Transverse colon (tissue), 4 donors: ENCODE measurements around the gene WFDC13. TPM values are rescaled to one million over a fixed set of nuclear protein-coding genes. Genes with fewer than 3 reads are reported as not detected.
"Not testable (repeated sequence)": the region's sequence is repeated elsewhere in the genome, so short reads cannot be mapped to it uniquely, and the experiment has no call there.

ENCODE experiments used
- DNase-seq: peaks from one replicate; pipeline ENCODE4 v3.0.0-alpha.2; 2019
- H3K27ac ChIP-seq, 4 donors: fragments of 200-600 bp; sonication (generic); 2 replicates each; pipeline ENCODE4 v1.5.1; 2016 to 2018; ENCODE audit warnings: inconsistent platforms in 4 of 4
- H3K27me3 ChIP-seq: fragments of 200-600 bp; sonication (generic); 2 replicates; pipeline ENCODE4 v1.5.1; 2017; ENCODE audit warnings: inconsistent platforms
- H3K36me3 ChIP-seq, 4 donors: fragments of 200-600 bp; sonication (generic); 2 replicates each; pipeline ENCODE4 v1.5.1; 2017 to 2019; ENCODE audit warnings: inconsistent platforms in 4 of 4
- H3K4me1 ChIP-seq, 4 donors: fragments of 200-600 bp; sonication (generic); 2 replicates each; pipeline ENCODE4 v1.5.1; 2017 to 2020; ENCODE audit warnings: inconsistent platforms in 4 of 4
- H3K4me3 ChIP-seq, 4 donors: fragments of 200-600 bp; sonication (generic); 1 replicate in 1 of 4; 2 replicates in 3 of 4; pipeline versions ENCODE4 v1.5.1 to v1.6.1; 2017 to 2019; ENCODE audit warnings: inconsistent platforms in 4 of 4
- H3K9me3 ChIP-seq, 2 donors: fragments of 200-600 bp; sonication (generic); 2 replicates each; pipeline ENCODE4 v1.5.1; 2017 to 2019; ENCODE audit warnings: inconsistent platforms in 2 of 2
- EP300 ChIP-seq: sonication (generic); formaldehyde crosslinking; IDR thresholded peaks from one replicate; pipeline ENCODE4 v1.6.1; 2017; ENCODE audit warnings: antibody characterized with exemption, low read depth
- POLR2A ChIP-seq: fragments of 450-650 bp; IDR thresholded peaks from one replicate; pipeline ENCODE4 v1.6.1; 2016; ENCODE audit warnings: antibody characterized with exemption, mild to moderate bottlenecking, moderate library complexity
- POLR2AphosphoS5 ChIP-seq, 3 donors: sonication (generic); formaldehyde crosslinking; IDR thresholded peaks; one replicate each; pipeline ENCODE4 v1.6.1; 2016; ENCODE audit warnings: antibody characterized with exemption in 3 of 3
- WGBS, 2 donors: methylation state at CpG; one replicate each; pipeline ENCODE4 v1.1.5; 2018; ENCODE audit warnings: low coverage in 1 of 2; 5-methylcytosine and 5-hydroxymethylcytosine counted together
- in situ Hi-C, 4 donors: fragments of 200-750 bp; cut with MboI; loops; one replicate each; pipeline versions ENCODE4 v1.15.0 to v1.15.1; 2017; ENCODE audit warnings: low sequenced_read_pairs in 3 of 4, low pct_ligation_motif_present in 1 of 4, low pct_unique_long_range_greater_than_20kb in 1 of 4
- intact Hi-C: fragments of 100-400 bp; cut with DNase I; formaldehyde crosslinking; loops from one replicate; pipeline ENCODE4 v1.15.1; 2023; ENCODE audit warnings: low total_unique reads
- total RNA-seq, 4 donors: library from RNA; depleted of rRNA; stranded (reverse); fragments of >200 nt; gene quantifications; one replicate each; pipeline ENCODE4 v1.1.0, GENCODE V29; 2016
- TF ChIP-seq, protein P1 (sequence below), 5 experiments: fragments of 200-600 bp in 3 of 5; fragments of 450-650 bp in 2 of 5; sonication (generic) in 3 of 5; IDR thresholded peaks; 1 replicate in 2 of 5; 2 replicates in 3 of 5; pipeline ENCODE4 v1.5.1; 2016 to 2017; ENCODE audit warnings: antibody characterized with exemption in 5 of 5, inconsistent platforms in 3 of 5, mild to moderate bottlenecking in 2 of 5, moderate library complexity in 1 of 5

Gene WFDC13
- total RNA-seq, 4 donors from 2014 or later, result not detected

DNA sequence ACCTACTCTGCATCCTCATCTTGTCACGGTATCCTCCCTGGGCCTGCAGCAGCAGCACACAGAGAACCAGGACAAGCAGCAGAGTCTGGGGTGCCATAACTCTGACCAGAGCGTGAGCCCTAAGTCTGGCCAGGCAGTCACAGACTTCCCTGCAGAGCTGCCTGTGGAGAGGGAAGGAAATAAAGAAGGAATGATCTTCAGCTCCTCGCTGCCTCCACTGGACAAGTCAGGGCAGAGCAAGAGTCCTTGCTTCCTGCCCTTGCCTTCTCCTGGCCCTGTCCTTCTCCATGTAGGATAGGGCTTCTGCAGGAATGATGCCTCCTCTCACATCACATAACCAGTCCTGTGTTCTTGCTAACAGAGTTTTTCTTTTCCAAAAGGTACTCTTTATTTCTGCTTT is 15.9 kb upstream of the WFDC13 start:
- Histone ChIP-seq H3K4me3 (no peak overlapping the region), H3K4me1 (no peaks in the 10 kb centered on the region), H3K9me3 (no peaks in the 10 kb centered on the region), H3K36me3 (no peaks in the 10 kb centered on the region), H3K27ac (no peak overlapping the region), H3K27me3 (peaks cover 6% of the 10 kb centered on the region)
- TF ChIP-seq POLR2AphosphoS5 (IDR thresholded peaks at IDR 0.05), result no peak
- TF ChIP-seq, protein P1, sequence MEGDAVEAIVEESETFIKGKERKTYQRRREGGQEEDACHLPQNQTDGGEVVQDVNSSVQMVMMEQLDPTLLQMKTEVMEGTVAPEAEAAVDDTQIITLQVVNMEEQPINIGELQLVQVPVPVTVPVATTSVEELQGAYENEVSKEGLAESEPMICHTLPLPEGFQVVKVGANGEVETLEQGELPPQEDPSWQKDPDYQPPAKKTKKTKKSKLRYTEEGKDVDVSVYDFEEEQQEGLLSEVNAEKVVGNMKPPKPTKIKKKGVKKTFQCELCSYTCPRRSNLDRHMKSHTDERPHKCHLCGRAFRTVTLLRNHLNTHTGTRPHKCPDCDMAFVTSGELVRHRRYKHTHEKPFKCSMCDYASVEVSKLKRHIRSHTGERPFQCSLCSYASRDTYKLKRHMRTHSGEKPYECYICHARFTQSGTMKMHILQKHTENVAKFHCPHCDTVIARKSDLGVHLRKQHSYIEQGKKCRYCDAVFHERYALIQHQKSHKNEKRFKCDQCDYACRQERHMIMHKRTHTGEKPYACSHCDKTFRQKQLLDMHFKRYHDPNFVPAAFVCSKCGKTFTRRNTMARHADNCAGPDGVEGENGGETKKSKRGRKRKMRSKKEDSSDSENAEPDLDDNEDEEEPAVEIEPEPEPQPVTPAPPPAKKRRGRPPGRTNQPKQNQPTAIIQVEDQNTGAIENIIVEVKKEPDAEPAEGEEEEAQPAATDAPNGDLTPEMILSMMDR (IDR thresholded peaks at IDR 0.05), result no peak
- TF ChIP-seq POLR2A, result no peak
- WGBS, 2 donors, result 57% methylated on average over 3 of the region's 3 CpGs; no CpG with 5 or more reads in 1 of the 2 donors
- DNase-seq, result no peak
- in situ Hi-C loops, result no loop called here
- intact Hi-C loops, result no loop called here

DNA sequence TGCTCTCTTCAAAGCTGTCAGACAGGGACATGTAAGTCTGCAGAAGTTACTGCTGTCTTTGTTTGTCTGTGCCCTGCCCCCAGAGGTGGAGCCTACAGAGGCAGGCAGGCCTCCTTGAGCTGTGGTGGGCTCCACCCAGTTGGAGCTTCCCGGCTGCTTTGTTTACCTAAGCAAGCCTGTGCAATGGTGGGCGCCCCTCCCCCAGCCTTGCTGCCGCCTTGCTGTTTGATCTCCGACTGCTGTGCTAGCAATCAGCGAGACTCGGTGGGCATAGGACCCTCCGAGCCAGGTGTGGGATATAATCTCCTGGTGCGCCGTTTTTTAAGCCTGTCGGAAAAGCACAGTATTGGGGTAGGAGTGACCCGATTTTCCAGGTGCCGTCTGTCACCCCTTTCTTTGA is 8.5 kb upstream of the WFDC13 start:
- H3K4me3 ChIP-seq, intact Hi-C loops, H3K27me3 ChIP-seq, in situ Hi-C loops, H3K4me1 ChIP-seq, H3K27ac ChIP-seq, DNase-seq, H3K36me3 ChIP-seq, H3K9me3 ChIP-seq: not testable (repeated sequence)
- WGBS, 2 donors, result 84% methylated on average over 11 of the region's 12 CpGs; no CpG with 5 or more reads in 1 of the 2 donors

DNA sequence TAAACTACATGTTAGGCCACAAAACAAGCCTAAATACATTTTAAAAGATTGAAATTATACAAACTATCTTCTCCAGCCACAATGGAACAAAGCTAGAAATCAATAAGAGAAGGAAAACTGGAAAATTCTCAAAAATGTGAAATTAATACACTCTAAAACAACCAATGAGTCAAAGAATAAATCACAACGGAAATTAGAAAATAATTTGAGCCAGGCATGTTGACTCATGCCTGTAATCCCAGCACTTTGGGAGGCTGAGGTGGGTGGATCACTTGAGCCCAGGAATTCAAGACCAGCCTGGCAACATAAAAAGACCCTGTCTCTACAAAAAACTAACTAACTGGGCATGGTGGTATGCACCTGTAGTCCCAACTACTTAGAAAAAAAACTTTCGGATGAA is 6.3 kb upstream of the WFDC13 start:
- Histone ChIP-seq H3K36me3 (no peaks in the 10 kb centered on the region), H3K9me3 (no peaks in the 10 kb centered on the region), H3K27ac (no peak overlapping the region), H3K27me3 (no peaks in the 10 kb centered on the region), H3K4me1 (no peaks in the 10 kb centered on the region), H3K4me3 (no peak overlapping the region)
- WGBS, 2 donors, result 76 to 87% methylated on average over 2 of the region's 2 CpGs
- in situ Hi-C loops, result no loop called here
- TF ChIP-seq, protein P1 (IDR thresholded peaks at IDR 0.05), result no peak
- TF ChIP-seq EP300 (no peak), POLR2A (no peak), POLR2AphosphoS5 (IDR thresholded peaks at IDR 0.05) (no peak)
- intact Hi-C loops, result no loop called here
- no peak for DNase-seq

DNA sequence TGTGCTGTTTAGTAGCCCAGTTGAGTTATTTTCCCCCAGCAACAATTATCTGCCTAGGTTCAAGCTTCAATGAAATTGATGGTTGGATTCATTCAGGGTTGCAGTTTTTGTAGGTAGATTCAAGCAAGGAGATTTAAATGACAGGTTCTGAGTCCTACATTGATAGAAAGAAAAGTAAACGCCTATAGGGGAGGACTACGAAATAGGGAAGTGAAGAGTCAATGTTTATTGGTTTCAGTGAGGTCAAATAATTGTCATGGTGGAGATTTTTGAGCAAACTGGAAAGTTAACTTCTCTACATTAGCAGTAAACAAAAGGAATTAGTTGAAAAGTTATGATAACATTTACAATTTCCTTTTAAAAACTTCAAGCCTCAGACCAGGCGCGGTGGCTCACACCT is 734 bp upstream of the WFDC13 start:
- H3K36me3 ChIP-seq, result no peaks in the 10 kb centered on the region
- no peak overlapping the region for H3K27ac ChIP-seq
- no peak for DNase-seq
- H3K4me1 ChIP-seq, result no peaks in the 10 kb centered on the region
- H3K27me3 ChIP-seq, result no peaks in the 10 kb centered on the region
- no peaks in the 10 kb centered on the region for H3K9me3 ChIP-seq
- TF ChIP-seq, protein P1 (IDR thresholded peaks at IDR 0.05), result no peak
- TF ChIP-seq POLR2AphosphoS5 (IDR thresholded peaks at IDR 0.05) (no peak), EP300 (no peak), POLR2A (no peak)
- H3K4me3 ChIP-seq, result no peak overlapping the region
- in situ Hi-C loops, result no loop called here
- intact Hi-C loops, result no loop called here
- WGBS, 2 donors, result 50 to 66% methylated on average over 4 of the region's 4 CpGs

DNA sequence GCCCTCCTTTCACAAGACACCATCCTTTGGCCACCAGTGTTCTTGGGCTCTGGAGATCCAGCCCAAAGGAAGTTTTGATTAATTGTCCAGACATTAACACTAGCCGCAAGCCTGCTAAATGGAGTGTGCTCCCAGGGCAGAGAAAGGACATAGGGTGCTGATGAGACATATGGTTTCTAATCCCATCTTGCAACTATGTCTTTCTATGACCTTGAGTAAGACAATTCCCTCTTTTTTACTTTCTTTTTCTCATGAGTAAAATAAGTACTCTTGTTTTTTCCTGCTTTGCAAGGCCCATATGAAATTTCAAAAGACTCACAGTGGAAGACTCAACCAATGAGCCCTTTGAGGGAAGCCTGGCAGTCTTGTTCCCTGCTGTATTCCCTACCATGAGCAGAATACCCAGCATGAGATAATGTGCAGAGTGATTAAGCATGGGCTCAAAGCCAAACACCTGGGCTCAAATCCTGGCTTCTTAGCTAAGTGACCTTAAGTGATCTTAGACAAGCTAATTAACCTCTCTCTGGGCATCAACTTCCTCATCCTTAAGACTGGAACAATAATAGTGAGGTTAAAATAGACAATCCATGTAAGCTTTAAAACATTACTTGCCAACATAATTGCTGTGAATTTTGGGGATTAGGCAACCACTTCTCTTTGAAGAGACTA is 3.3 kb downstream of the WFDC13 start, which contains the start of gene WFDC10B:
Gene WFDC10B (minus strand): TSS at position 51 of the 669 bp plus-strand sequence. CDS start 19,027 bp downstream, outside the sequence.
- H3K27me3 ChIP-seq, result no peaks in the 10 kb centered on the region
- in situ Hi-C loops (no loop called here), intact Hi-C loops (no loop called here)
- H3K9me3 ChIP-seq, result no peaks in the 10 kb centered on the region
- no peaks in the 10 kb centered on the region for H3K36me3 ChIP-seq
- H3K27ac ChIP-seq, result no peak within 1 kb of the TSS
- DNase-seq, result peak; percentile 25
- H3K4me3 ChIP-seq, result no peak within 1 kb of the TSS
- H3K4me1 ChIP-seq, result no peaks in the 10 kb centered on the region
- 90% methylated on average over 1 of the region's 1 CpG; no CpG with 5 or more reads in 1 of the 2 donors for WGBS, 2 donors
- TF ChIP-seq POLR2AphosphoS5 (IDR thresholded peaks at IDR 0.05) (no peak), POLR2A (no peak), EP300 (no peak)
- TF ChIP-seq, protein P1 (IDR thresholded peaks at IDR 0.05), result no peak

DNA sequence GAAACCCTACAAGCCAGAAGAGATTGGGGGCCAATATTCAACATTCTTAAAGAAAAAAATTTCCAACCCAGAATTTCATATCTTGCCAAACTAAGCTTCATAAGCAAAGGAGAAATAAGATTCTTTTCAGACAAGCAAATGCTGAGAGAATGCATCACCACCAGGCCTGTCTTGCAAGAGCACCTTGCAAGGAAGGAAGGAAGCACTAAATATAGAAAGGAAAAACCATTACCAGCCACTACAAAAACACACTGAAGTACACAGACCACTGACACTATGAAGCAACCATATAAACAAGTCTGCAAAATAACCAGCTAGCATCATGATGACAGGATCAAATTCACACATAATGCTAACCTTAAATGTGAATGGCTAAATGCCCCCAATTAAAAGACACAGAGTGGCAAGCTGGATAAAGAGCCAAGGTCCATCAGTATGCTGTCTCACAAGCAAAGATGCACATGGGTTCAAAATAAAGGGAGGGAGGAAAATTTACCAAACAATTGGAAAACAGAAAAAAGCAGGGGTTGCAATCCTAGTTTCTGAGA is 14.4 kb downstream of the WFDC13 start:
- H3K9me3 ChIP-seq, intact Hi-C loops, H3K36me3 ChIP-seq, in situ Hi-C loops, H3K4me1 ChIP-seq, H3K27me3 ChIP-seq, H3K4me3 ChIP-seq, DNase-seq, H3K27ac ChIP-seq: not testable (repeated sequence)
